GM12872 (cell line): ENCODE results near the gene STX1B.

Experiments
- TF ChIP-seq, protein P1 (sequence below): IDR thresholded peaks from 3 replicates; pipeline ENCODE4 v1.5.1; 2011; ENCODE audit warnings: low read depth, mild to moderate bottlenecking, low read length, moderate library complexity; ENCODE audit not compliant: insufficient read depth

The STX1B gene

DNA sequence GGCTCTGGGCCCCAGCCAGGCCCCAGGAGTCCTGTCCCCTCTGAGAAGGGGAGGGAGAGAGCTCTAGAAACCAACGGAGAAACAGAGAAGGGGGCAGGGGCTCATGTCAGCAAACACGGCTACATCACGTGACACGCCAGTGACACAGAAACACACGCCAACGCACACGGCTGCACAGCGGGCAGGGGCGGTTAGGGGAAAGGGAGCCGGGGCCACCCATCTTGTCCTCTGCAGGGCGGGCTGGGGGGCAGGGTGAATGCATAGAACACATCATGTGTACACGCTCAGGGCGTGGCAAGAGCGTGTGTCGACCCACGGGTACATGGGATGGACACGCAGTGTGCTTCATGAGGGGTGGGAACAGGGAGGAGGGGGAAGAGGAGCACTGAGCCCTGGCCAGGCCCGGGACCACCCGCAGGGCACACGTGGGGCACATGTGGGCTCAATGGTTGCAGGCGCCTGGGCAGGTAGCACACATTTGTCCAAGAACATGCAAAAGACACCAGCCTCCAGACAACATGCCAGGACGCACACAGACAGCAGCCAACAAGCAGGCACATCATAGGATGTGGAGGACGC is 20.9 kb downstream of the STX1B start:
- TF ChIP-seq, protein P1, sequence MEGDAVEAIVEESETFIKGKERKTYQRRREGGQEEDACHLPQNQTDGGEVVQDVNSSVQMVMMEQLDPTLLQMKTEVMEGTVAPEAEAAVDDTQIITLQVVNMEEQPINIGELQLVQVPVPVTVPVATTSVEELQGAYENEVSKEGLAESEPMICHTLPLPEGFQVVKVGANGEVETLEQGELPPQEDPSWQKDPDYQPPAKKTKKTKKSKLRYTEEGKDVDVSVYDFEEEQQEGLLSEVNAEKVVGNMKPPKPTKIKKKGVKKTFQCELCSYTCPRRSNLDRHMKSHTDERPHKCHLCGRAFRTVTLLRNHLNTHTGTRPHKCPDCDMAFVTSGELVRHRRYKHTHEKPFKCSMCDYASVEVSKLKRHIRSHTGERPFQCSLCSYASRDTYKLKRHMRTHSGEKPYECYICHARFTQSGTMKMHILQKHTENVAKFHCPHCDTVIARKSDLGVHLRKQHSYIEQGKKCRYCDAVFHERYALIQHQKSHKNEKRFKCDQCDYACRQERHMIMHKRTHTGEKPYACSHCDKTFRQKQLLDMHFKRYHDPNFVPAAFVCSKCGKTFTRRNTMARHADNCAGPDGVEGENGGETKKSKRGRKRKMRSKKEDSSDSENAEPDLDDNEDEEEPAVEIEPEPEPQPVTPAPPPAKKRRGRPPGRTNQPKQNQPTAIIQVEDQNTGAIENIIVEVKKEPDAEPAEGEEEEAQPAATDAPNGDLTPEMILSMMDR = no peak

DNA sequence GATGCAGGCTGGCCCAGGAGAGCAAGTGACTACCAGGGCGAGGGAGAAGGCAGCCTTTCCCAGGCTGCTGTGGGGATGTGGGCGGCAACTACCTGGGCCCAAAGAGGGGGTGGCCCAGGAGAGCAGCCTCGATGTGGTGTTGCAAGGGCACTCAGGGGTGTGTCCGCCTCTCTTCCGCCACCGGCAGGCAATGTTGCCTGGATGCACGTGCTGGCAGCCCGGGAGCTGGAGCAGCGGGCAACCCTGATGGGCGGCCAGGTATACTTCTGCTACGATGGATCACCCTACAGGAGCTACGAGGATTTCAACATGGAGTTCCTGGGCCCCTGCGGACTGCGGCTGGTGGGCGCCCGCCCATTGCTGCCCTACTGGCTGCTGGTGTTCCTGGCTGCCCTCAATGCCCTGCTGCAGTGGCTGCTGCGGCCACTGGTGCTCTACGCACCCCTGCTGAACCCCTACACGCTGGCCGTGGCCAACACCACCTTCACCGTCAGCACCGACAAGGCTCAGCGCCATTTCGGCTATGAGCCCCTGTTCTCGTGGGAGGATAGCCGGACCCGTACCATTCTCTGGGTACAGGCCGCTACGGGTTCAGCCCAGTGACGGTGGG is 22.8 kb downstream of the STX1B start:
- TF ChIP-seq, protein P1 = no peak

DNA sequence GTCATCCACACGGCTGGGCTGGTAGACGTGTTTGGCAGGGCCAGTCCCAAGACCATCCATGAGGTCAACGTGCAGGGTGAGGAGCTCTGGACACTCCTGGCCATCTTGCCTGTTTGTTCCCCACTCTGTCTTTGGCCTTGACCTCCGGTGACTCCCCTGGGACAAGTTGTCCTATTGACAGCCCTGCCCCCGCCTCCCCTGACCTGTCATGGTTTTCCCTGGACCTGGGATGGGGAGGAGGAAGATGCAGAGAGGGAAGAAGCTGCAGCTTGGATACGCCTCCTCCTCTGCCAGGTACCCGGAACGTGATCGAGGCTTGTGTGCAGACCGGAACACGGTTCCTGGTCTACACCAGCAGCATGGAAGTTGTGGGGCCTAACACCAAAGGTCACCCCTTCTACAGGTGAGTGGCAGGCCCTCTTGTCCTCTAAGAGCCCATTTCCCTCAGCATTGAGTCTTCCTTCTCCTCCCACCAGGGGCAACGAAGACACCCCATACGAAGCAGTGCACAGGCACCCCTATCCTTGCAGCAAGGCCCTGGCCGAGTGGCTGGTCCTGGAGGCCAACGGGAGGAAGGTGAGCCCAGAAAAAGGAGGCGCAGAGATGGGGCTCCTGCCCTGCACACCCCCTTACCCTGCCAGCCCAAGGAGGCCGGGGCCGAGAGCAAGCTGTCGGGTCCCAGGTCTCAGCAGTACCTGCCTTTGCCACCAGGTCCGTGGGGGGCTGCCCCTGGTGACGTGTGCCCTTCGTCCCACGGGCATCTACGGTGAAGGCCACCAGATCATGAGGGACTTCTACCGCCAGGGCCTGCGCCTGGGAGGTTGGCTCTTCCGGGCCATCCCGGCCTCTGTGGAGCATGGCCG is 24.1 kb downstream of the STX1B start:
- TF ChIP-seq, protein P1 = no peak

DNA sequence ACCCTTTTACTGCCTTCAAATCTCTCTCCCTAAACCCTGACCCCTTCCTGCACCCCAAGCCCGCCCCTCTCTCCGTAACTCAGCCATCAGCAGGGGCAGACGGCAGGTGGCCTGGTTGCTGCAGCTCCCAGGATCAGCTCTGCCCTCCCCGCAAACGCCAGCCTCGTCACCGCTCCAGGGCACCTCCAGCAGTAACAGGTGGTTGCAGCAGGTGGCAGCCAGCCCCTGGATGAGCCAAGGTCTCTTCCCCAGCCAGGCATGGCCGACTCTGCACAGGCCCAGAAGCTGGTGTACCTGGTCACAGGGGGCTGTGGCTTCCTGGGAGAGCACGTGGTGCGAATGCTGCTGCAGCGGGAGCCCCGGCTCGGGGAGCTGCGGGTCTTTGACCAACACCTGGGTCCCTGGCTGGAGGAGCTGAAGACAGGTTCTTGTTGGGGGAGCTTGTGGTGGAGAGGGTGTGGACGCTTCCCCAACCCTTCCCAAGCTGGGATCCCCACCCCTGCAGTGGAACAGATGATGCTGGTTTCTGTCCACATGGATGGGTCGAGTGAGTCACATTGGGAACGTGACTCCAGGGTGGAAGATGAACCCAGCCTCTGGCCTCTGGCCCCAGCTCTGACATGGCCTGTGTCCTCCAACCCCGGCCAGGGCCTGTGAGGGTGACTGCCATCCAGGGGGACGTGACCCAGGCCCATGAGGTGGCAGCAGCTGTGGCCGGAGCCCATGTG is 24.9 kb downstream of the STX1B start:
- TF ChIP-seq, protein P1 = no peak

DNA sequence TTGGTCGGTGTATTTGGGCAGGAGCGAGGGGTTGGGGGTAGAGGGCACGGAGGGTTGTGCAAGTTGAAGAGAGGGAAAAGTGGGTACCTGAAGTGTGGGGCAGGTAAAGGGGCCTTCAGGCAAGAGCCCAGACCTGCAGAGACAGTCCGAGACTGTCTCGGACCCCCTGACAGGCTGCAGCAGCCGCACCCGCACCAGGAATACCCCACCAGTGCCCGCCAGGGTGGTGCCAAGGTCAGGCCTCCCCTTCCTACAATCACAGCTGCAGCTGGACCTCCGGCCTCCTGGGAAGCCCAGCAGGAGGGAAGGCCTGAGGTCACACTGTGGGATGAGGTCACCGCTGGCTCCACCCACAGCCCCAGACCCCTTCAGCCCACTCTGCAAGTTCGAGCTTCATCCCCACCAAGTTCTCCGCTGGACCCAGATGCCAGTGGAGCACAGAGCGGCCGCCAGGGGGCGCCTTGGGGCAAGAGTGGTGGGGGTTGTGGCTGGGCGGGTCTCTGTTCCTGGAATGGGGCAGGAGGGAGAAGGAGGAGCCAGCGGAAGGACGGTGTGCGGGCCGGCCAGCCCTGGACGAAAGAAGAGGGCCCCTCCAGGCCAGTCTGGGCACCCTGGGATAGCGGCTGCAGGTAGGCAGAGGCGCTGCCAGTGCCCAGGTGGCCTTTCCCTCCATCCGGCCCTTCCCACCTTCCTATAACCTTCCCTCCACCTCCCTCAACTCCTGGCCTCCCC is 25.6 kb downstream of the STX1B start, which contains the start of gene HSD3B7:
TSS of gene HSD3B7 (plus strand) at position 539 of the 732 bp plus-strand sequence. CDS start 452 bp downstream, outside the sequence.
- TF ChIP-seq, protein P1 = peak; percentile 87

DNA sequence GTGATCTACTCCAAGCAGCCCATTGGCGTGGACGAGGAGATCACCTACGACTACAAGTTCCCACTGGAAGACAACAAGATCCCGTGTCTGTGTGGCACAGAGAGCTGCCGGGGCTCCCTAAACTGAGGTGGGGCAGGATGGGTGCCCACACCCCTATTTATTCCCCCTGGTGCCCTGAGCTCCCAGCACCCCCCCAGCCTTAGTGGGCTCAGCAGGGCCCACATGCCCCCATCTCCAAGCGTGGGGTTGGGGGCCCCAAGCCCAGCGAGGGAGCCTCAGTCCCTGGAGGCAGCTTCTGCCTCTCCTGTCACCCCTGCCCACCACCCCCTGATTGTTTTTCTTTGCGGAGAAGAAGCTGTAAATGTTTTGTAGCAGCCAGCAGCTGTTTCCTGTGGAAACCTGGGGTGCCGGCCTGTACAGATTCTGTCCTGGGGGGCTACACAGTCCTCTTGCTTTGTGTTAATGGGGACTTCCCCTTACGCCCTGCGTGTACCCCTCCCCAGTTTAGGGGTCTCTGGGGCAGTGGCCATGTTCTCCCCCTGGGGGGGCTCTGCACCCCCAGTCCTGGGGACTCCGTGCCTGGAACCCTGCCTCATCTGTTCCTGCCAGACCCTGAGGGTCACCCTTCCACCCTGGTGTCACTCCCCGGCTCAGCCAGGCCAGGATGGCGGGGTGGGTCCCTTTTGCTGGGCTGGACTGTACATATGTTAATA is 26.4 kb downstream of the STX1B start:
- TF ChIP-seq, protein P1 = no peak
